ENCODE measurements around the gene IGF2BP2.

DNA sequence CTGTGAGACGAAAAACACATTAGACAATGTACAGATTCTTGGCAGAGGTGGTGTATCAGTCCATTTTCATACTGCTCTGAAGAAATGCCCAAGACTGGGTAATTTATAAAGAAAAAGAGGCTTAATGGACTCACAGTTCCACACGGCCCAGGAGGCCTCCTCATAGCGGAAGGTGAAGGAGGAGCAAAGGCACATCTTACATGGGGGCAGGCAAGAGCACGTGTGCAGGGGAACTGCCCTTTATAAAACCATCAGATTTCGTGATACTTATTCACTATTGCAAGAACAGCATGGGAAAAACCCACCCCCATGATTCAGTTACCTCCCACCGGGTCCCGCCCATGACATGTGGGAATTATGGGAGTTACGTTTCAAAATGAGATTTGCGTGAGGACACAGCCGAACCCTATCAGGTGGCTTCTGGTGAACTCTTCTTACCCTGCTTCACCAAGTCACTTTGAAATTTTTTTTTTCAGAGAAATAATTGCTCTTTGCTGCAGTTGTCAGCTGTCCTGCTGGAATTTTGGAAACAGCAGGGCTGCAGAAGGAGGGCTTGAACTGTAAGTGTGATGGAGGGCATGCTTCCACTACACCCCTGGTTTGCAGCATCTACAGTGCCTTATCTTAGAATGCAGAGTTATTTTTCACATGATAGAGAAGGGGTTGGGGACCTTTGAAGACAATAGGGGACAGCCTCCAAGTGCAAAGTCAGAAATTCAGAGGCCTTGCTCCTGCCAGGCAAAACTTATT, 2.9 kb upstream of the IGF2BP2 start:
- TF ChIP-seq, protein P1, sequence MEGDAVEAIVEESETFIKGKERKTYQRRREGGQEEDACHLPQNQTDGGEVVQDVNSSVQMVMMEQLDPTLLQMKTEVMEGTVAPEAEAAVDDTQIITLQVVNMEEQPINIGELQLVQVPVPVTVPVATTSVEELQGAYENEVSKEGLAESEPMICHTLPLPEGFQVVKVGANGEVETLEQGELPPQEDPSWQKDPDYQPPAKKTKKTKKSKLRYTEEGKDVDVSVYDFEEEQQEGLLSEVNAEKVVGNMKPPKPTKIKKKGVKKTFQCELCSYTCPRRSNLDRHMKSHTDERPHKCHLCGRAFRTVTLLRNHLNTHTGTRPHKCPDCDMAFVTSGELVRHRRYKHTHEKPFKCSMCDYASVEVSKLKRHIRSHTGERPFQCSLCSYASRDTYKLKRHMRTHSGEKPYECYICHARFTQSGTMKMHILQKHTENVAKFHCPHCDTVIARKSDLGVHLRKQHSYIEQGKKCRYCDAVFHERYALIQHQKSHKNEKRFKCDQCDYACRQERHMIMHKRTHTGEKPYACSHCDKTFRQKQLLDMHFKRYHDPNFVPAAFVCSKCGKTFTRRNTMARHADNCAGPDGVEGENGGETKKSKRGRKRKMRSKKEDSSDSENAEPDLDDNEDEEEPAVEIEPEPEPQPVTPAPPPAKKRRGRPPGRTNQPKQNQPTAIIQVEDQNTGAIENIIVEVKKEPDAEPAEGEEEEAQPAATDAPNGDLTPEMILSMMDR (IDR thresholded peaks at IDR 0.05; ENCODE audit: low read depth, low read length): no peak
- no peak for TF ChIP-seq POLR2A (IDR thresholded peaks at IDR 0.05; ENCODE audit: extremely low read depth, insufficient read length)
- TF ChIP-seq MYC (IDR thresholded peaks at IDR 0.05; ENCODE audit: low read depth, low read length): no peak
